NCI-H446 treated with DMSO at 0.1 percent for 48 hours (cell line): ENCODE data around the gene CHRM4.

Experiments
- DNase-seq: peaks from one replicate; lab custom pipeline; 2025; lab: John Stamatoyannopoulos, UW

CHRM4 gene

DNA sequence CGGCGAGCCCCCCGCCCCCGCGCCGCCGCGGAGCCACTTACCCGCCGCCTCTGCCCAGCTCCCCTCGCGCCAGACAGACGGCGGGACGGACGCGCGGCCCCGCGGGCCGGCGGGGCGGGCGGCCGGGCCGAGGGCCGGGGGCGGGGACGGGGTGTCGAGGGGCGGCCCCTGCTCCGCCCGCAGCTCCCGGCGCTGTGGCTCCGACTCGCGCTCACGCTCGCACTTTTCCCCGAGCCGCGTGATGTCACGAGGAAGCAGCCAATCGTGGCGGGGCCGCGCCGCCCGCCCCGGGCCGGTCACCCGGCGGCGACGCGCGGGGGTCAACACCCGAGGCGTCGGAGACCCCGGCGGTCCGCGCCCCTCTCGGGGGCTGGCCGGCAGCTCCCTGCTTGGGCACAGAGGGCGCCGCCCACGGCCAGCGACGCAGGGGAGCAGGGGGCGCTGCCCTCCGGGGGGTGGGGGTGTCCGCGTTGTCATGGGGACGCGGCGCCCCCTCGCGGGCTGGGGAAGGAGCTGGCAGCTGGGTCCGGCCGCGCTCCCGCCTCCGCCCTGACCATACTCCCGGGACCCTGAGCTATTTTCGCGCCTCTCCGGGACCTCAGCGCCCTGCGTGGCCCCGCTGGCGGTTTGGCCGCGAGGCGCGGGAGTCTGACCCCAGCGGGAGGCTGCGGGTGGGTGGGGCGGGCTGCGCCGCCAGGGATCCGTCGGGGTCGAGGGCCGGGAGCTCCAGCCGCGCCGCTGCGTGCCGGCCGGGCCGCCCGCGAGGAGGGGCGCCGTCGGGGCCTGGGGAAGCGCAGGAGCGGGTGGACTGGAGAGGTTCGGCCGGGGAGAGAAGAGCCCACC, at the start of gene CHRM4:
Gene CHRM4 (minus strand): TSS at position 199 of the 843 bp plus-strand sequence. CDS start 5,219 bp downstream, outside the sequence.
- DNase-seq, result peak; percentile 43

DNA sequence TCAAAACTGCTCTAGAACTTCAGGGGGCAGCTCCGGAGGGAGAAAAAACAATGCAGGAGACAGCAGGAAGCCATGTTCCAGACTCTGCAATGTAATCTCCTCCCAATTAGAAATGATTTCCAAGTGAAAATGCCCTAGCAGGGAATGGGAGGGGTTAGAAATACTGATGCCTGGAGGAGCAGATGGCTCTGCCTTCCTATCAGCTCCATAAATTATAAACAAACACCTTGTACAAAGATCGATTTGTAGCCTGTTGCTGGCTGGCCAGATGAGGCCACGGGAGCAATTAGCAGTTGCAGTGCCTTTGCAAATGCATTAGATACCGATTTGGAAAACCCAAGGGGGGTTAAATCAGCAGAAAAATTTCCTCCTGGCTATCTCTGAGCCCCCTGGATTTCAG, 46.6 kb upstream of the CHRM4 start:
- DNase-seq, result peak; percentile 3

DNA sequence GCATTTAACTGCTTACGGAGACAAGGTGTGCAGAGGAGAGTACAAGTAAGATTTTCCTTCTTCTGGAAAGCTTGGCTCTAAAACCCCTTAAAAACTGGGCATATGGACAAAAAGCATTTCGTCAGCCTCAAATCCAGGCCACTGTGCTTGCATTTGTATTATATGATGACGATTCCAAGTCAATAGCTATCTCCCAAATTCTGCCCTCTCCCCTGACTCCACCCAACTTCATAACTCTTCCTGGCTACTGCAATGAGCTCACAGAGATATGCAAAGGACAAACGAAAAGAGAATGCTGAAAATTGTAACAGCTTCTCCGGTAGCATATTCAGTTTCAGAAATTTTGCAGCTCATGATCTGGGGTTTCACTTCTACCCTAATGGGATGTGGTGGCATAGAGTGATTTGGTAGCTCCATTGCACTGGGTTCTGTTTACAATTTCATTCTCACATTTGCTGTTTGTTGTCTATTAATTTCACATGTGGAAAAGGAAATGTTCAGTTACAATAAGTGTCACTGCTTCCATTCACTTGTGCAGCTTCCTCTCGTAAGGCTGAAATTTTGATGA, 45.6 kb upstream of the CHRM4 start:
- no peak for DNase-seq

DNA sequence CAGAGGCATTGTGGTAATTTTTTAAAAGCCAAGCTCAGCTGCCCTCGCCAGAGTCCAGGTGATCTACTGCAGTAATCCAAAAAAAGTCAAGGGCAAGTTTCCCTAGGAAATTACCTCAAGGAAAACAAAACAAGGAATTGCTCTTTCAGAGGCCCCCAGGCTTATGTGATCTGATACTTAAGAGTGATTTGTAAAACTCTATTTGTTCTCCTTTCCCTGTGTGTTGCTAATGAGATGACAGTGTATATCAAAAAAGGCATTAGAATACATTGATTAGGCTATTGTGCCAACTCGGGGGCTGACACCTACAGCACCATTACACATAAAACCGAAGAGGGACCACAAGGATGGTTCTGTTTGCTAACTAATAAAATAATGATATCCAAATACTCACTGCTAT, 44.5 kb upstream of the CHRM4 start:
- no peak for DNase-seq

DNA sequence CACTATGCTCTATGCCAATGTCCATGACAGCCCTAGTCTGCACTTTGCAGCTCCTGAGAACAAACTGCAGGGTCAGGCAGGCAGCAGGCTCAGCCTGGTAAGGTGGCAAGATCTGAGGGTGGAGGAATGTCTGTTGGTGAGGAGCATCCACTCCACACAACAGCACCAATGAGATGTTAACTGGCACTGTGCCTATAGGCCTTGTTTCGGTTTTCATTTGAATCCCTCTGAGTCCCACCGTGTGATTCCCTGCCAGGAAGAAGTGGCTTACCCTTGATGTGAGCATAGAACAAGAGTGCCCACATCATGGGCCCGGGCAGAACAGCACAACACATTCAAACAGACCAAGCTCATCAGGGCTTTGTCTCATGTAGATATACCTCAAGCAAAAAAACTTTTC, 44.1 kb upstream of the CHRM4 start:
- no peak for DNase-seq

DNA sequence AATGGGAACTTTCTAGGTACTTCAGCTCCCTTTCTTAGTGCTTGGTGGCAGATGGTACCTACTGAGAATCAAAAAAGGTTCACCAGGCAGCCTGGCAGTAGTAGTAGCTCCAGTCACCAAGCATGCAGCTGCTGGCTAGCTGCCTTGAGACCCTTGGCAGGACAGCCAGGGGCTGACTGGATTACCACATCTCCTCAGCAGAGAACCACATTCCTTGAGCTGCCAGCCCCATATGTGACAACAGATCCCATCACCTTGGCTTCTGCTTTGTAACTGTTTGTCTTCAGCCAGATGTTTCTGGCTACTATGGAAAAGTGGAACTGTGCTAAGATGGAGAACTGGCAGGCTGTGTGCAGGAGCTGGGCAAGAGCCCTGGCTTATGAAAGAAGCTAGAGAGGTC, 39.6 kb upstream of the CHRM4 start:
- peak; percentile 26 for DNase-seq

DNA sequence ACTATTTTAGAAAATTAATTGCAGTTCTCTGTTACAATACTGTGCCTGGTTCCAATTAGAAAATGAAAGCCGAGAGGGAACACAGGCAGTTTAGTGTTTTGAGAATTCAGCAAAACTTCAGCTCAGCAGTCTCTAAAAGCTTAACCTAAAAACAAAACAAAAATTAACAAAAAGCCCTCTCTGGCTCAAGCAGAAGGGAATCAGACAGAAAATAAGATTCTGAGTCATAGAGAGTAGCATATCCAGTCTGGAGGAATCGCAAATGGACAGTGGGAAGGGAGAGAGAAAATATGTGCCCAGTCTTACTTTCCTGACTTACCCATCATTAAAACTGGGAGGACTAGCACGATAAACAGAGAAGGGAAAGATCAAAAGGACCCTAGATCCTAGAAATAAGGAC, 38.1 kb upstream of the CHRM4 start:
- no peak for DNase-seq

DNA sequence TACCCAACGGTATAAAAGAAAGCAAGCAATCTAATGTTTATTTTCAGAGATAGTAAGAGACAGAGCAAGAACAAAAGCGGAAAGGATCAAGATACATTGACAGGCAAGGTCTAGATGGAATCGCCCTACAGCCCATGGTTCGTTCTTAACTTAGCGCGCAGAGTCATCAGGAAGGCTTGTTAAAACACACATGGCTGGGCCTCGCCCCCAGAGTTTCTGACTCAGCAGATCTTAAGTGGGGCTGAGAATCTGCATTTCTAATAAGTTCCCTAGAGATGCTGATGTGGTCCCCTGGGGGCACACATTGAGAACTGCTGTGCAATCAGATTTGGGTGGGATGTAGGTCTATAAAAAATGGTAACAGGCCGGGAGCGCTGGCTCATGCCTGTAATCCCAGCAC, 35.8 kb upstream of the CHRM4 start:
- no peak for DNase-seq

DNA sequence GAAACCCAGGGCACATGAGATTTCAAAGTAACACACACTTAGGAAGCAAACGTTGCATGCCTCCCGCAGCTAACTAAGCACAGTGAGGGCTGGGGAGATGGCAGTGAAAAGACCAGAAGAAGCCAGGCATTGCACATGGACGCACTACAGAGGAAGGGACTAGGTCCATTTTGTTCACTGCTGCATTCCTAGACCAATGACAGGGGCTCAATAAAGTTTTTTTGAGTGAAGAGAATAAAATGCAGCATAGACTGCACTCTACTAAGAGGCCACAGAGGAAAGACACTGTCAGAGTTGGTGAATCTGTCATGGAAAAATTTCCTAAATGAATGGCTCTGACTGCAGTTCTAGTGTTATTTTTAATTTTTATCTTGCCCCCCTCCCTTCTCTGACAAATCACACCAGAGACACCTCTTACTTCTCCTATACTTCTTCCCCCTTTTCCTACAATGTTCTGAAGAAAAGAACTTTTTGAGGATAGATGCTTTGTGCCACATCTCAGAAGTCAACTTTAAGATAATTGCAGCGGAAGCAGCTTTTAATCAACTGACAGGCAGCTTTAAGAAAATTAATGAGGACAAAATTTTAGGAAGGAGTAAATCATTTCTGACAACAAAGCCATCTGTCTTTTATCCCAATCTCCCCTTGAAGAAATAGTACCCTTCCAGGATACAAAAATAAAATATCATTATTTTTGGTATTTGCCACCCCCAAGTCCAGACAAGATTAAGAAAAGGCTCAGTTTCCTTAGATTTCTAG, 34.8 kb upstream of the CHRM4 start:
- DNase-seq, result no peak

DNA sequence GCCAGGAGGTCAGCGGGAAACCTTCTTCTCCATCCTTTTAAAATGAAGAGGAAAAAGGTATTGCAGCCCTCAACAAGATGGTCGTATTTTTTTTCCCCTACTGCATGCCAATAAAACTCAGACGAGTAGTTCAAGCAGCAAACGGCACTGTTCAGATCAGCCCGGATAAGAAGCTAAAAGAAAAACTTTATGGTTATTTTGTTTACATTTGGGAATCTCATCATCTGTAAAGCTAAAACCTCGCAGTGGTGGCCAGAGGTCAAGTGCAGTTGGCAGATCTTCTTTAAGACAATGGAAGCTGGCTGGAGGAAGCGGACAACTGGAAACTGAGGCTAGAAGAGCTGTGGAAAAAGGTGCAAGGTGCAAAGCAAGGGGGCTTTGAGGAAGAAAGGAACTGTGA, 31.0 kb upstream of the CHRM4 start:
- no peak for DNase-seq

DNA sequence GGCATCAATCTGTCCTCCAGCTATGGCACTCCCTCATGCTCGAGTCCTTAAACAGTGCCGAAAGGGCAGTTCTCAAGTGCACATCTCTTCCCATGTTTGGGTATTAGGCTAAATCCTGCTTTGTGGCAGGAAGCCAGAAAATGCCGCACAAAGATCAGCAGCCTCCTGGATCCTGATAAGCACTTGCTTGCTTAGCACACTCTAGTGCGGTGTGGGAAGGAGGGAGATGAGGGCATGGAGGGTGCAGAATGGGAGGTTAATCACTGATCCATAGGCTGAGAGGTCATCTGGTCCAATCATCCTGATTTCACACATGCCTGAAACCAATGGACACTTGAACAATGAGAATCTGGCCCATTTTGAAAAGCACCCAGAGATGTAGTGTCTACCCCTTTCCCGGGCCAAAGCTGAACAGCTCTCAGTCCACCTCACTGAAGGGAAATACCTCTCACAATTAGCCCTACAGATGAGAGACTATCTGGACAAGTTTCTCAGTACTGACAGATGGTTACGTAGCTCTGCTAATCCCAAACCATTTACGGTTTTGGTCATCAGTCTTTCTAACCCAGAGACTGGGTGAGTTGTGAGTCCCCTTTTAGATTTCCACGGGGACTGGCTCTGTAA, 29.8 kb upstream of the CHRM4 start:
- DNase-seq, result no peak

DNA sequence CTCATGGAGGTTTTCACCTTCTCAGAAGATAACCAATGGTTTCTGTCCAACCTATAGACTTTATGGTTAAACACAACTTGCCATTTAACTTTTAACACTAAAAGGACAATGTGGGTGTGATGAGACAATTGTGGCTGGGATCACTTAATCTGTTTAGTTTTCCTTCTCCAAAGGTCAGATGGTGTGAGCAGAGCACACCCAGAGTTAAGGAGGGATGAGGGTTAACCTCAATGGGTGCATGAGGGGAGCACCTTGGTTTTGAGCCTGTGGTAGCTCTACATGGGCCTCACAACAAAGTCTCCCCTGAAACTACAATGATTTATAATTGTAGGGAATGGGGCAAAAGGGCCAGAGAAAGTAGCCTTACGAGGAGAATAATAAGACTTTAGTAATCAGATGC, 28.9 kb upstream of the CHRM4 start:
- DNase-seq, result no peak

DNA sequence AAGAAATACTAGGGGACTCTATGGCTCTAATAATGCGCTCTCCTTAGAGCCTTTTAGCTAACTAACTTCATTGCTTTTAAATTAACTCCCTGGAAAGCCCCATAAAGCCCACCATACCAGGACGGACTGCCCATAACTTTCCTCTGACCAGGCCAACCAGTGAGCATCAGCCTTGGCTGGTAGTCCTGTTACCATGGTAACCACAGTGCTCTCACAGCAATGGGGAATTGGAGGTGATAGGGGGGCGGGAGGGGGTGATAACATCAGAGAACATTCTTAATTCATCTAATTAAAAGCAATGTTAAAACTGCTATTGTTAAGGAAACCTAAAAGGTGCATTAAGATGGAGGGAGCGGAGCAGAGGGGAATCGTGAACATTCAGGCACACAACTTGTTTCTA, 27.2 kb upstream of the CHRM4 start:
- DNase-seq, result no peak

DNA sequence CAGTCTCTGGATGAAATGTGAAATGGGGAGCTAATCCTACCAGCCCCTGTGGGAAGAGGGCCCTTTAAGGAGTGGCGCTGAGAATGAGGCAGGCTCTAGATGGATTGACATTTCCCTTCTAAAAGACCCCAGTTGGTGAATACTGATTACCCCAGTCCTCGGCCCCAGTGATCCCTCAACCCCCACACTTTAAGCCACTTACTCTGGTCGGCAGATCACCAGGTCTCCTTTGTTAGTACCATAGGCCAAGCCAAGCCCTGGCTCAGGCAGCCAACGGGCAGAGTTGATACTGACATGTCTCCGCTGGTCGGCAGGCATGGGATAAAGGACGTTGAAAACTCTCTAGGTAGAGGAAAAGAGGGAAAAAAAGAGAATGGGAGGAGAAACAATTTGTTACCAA, 26.1 kb upstream of the CHRM4 start:
- no peak for DNase-seq

DNA sequence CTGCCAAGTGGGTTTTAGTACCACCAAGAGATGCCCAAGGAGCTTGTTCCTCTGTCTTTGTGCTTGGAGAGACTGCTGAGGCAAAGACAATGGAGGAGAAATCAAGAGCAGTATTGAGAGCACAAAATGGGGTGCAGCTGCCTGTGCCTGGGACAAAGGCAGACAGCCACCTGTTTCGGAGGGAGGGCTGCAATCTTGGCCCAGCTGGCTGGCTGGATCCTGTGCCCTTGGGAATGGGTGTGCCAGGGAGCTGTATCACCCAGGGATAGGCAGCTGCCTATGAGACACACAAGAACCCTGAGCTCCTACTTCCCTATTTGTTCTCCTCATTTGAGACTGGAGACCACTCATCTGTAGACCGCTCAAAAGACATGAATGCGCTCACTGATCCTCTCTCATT, 23.3 kb upstream of the CHRM4 start:
- DNase-seq, result no peak

DNA sequence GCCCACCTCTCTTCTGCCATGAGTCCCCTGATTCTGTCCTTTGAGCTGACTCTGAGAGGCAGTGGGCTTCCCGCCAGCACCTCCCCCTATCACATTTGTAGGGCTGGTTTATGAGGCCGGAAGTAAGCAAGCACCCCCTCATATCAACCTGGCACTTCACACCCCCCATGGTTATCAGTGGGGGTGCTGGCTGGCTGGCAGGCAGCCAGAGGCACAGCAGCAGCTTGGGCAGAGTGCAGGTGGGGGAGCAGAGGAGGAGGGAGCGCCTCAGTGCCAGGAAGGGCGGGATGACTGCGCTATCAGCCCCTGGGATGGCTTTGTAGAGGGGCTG, 22.9 kb upstream of the CHRM4 start:
- no peak for DNase-seq

DNA sequence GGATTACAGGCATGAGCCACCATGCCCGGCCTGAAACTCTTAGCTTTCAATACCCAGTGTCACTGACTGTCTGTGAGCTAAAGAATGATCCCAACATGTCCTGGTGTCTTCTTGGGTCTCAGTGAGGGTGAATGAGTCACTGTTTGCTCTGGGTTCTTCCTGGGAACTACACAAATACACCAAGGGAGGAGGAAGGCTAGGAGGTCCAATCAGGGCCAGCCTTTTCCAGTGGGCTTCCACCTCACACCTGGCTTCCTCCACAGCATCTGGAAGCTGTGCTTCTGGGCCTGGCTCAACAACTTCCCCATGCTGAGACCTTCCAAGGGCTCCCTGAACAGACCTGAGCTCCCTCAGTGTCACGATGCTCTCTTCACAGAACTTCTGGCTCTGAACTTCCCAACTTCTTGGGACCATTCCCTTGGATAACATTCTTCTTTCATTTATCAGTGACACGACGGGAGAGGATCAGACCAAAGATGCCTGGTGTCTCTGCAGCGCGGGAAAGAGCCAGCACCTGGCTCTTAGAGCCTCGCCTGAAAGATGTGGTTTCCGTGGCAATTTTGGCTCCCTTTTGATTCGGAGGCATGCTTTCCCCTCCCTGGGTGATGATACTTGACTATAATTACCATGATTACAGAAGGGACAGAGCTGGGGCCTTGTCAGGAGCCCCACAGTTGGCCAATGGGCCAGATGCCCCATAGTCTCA, 22.3 kb upstream of the CHRM4 start:
- no peak for DNase-seq

DNA sequence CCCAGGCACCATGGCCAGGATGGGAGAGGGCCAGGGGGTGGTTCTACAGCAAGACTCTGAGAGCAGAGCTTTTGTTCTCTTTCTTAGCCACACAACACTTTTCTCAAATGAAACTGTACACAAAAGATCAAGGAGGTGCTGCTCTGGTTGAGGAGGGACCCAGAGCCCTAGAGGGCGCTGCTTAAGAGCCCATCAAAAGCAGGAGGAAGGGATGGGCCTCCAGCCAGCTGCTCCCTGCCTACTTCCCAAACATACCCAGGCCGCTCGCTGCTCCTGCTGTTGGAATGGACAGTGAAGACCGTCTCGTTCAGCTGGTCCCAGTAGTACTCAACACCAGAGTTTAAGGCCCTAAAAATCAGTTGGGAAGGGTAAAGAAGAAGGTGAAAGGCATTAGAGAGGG, 18.4 kb upstream of the CHRM4 start:
- DNase-seq, result no peak

DNA sequence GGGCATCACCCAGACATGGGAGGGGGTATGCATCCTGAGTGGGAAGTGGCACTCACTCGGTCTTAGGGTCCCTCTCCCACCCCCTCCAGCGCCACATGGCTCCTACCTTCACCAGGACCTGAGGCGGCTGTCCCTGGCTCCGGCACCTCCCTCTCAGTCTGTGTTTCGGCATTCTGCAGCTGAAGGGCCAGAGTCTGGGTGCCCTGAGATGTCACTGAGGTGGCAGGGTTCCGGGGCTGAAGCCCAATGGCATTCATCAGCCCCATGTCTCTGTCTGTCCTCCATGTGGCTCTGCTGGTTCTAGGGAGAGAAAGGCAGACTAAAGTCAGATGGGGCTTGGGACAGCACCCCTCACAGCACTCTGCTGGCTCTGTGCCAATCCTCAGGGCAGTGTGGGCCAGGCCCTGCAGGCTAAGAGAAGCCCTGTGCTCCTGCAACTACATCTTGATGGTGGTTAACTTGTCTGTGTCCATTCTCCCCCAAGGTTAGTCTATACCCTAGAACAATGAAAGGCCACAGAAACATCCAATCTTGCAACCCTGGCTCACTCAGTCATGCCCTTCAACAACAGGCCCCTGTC, 16.9 kb upstream of the CHRM4 start:
- DNase-seq, result no peak

DNA sequence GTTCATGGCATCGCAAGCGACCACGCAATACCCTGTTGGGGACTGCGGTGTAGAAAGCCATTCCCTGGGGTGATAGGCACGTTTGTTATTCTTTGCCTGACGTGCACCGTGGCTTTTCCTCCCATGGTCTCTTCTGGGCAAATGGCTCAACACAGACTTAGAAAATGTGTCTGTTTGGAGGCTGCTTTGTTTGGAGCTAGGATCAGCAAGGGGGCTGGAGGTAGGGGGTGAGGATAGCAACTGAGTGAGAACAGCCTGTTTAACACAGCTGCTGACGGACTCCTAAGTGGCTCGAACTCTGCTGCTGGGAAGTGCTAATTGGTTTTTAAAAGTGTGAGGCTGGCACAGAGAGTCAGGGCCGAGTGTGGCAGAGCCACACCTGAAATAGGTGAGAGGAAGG, 16.1 kb upstream of the CHRM4 start:
- DNase-seq, result no peak

DNA sequence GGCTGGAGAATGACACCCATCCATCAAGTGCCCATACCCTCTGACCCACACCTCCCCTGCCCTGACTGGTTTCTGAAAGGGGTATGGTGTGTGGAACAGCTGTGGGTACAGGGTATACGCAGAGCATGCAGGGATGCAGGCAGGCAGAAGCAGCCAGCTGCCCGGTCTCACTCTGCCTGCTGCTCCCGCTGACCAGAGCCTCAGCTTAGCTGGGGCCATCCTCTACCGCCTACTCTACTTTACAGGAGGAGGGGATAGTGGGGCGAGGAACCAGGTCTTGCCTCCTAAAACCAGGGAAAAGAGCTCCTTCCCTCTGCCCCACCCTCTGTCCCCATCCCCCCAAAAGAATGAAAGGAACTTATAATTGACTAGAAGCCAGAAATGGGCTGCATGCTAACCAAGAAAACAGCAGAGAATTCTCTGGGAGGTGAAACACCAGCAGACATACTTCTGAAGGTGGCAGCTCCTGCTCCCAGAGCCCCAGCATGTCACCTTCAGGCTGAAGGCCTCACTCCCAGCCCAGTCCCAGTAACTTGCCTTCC, 13.0 kb upstream of the CHRM4 start:
- no peak for DNase-seq
